DOHH2 (cell line): ENCODE results near the gene IGFBP2.

Experiments used
- EZH2phosphoT487 ChIP-seq: fragments of 200-600 bp; sonication (generic); IDR thresholded peaks from 2 replicates; pipeline ENCODE4 v1.6.1; 2017; ENCODE audit warnings: borderline replicate concordance, mild to moderate bottlenecking, antibody characterized with exemption, low read length, moderate library complexity, mixed read lengths
- TF ChIP-seq, protein P1 (sequence below): fragments of 200-600 bp; sonication (generic); IDR thresholded peaks from one replicate; pipeline ENCODE4 v1.5.1; 2014; ENCODE audit warnings: antibody characterized with exemption, mild to moderate bottlenecking, low read depth, low read length; ENCODE audit not compliant: poor library complexity, severe bottlenecking

GRCh38 chr2:216616083-216616678 lies 17.0 kb upstream of the IGFBP2 start:
- TF ChIP-seq, protein P1, sequence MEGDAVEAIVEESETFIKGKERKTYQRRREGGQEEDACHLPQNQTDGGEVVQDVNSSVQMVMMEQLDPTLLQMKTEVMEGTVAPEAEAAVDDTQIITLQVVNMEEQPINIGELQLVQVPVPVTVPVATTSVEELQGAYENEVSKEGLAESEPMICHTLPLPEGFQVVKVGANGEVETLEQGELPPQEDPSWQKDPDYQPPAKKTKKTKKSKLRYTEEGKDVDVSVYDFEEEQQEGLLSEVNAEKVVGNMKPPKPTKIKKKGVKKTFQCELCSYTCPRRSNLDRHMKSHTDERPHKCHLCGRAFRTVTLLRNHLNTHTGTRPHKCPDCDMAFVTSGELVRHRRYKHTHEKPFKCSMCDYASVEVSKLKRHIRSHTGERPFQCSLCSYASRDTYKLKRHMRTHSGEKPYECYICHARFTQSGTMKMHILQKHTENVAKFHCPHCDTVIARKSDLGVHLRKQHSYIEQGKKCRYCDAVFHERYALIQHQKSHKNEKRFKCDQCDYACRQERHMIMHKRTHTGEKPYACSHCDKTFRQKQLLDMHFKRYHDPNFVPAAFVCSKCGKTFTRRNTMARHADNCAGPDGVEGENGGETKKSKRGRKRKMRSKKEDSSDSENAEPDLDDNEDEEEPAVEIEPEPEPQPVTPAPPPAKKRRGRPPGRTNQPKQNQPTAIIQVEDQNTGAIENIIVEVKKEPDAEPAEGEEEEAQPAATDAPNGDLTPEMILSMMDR: no peak
- no peak for TF ChIP-seq EZH2phosphoT487
